Endodermal cell (in vitro differentiated cells): ENCODE results near the gene NPLOC4. TPM values are rescaled to one million over a fixed set of nuclear protein-coding genes. Genes with fewer than 3 reads are reported as not detected.

Source experiments
- DNase-seq: peaks from one replicate; pipeline ENCODE4 v3.0.0-alpha.2; 2017
- H3K27ac ChIP-seq: 2 replicates; pipeline ENCODE4 v1.5.1; 2013; ENCODE audit warnings: mild to moderate bottlenecking, low read depth, low read length, moderate library complexity
- H3K27me3 ChIP-seq: 2 replicates; pipeline ENCODE4 v1.6.1; 2013; ENCODE audit warnings: mild to moderate bottlenecking, low read length, moderate library complexity; ENCODE audit not compliant: insufficient read depth, control insufficient read depth, poor library complexity, severe bottlenecking
- H3K36me3 ChIP-seq: 2 replicates; pipeline ENCODE4 v1.7.0; 2013; ENCODE audit warnings: mild to moderate bottlenecking, low read length, moderate library complexity; ENCODE audit not compliant: control insufficient read depth, insufficient read depth
- H3K4me1 ChIP-seq: one replicate; pipeline ENCODE4 v1.7.0; 2013; ENCODE audit warnings: low read length; ENCODE audit not compliant: control insufficient read depth, insufficient read depth
- H3K4me3 ChIP-seq: 2 replicates; pipeline ENCODE4 v1.5.1; 2013; ENCODE audit warnings: mild to moderate bottlenecking, low read length, moderate library complexity
- H3K9ac ChIP-seq: 2 replicates; pipeline ENCODE4 v1.6.1; 2013; ENCODE audit warnings: mild to moderate bottlenecking, low read length, moderate library complexity; ENCODE audit not compliant: poor library complexity, severe bottlenecking; ENCODE audit errors: extremely low read depth
- H3K9me3 ChIP-seq: 2 replicates; pipeline ENCODE4 v1.6.1; 2013; ENCODE audit warnings: mild to moderate bottlenecking, low read length, moderate library complexity; ENCODE audit not compliant: control insufficient read depth
- H3K27ac Mint-ChIP-seq: 2 replicates; pipeline ENCODE4 v1.8.0; 2020; ENCODE audit warnings: mixed read lengths
- H3K27me3 Mint-ChIP-seq: 2 replicates; pipeline ENCODE4 v1.8.0; 2021; ENCODE audit warnings: mild to moderate bottlenecking, mixed read lengths; ENCODE audit not compliant: insufficient read depth
- H3K36me3 Mint-ChIP-seq: 2 replicates; pipeline ENCODE4 v1.8.0; 2020; ENCODE audit warnings: low read depth, mixed read lengths
- H3K4me1 Mint-ChIP-seq: 2 replicates; pipeline ENCODE4 v1.8.0; 2020; ENCODE audit warnings: mixed read lengths
- H3K4me3 Mint-ChIP-seq: 2 replicates; pipeline ENCODE4 v1.8.0; 2020; ENCODE audit warnings: mild to moderate bottlenecking, moderate library complexity, mixed read lengths
- H3K9me3 Mint-ChIP-seq: 2 replicates; pipeline ENCODE4 v1.8.0; 2020; ENCODE audit warnings: mild to moderate bottlenecking, mixed read lengths
- WGBS, 2 experiments: methylation state at CpG; one replicate each; pipeline versions ENCODE4 v1.1.5 to v1.1.7; 2013; ENCODE audit warnings: missing lambda C conversion rate in 2 of 2, mixed read lengths in 1 of 2; ENCODE audit not compliant: insufficient coverage in 1 of 2, insufficient read length in 1 of 2; 5-methylcytosine and 5-hydroxymethylcytosine counted together
- total RNA-seq, 2 donors: library from RNA; stranded (reverse); fragmentation: NEBNext Ultra II Directional in 1 of 2; extraction: Animal tissue kit (Norgen Biotek cat#: 25700) in 1 of 2; gene quantifications; 2 replicates in 1 of 2; 3 replicates in 1 of 2; pipeline ENCODE4 v1.2.1, GENCODE V29; 2021
- TF ChIP-seq, protein P1 (sequence below): fragments of 200-600 bp; sonication (generic); conservative IDR thresholded peaks from 2 replicates; pipeline ENCODE4 v1.5.0; 2021; ENCODE audit warnings: antibody characterized with exemption, mild to moderate bottlenecking

Gene NPLOC4
- total RNA-seq, 2 donors from 2014 or later = 113 to 118 TPM

DNA sequence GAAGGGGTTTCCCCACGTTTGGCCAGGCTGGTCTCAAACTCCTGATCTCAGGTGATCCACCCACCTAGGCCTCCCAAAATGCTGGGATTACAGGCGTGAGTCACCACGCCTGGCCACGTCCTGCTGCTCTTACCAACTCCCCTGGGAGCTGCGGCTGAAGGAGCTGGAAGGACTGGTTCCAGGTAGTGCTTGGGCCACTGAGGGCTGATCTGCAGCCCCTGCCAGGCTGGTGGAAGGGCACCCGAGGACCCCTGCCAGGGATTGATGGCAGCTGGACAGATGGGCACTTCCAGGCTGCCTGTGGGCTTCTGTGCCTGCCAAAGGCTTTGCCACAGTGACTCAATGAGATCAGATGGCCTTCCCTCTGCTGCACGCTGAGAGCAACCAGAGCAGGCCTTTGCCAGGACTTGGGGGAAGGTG, 27.1 kb upstream of the NPLOC4 start:
- no peak for DNase-seq
- Histone ChIP-seq H3K4me3 (no peak overlapping the region), H3K27me3 (no peaks in the 10 kb centered on the region), H3K9me3 (no peaks in the 10 kb centered on the region), H3K4me1 (peaks cover 15% of the 10 kb centered on the region), H3K27ac (no peak overlapping the region), H3K9ac (no peak overlapping the region), H3K36me3 (peaks cover 20% of the 10 kb centered on the region)
- no peak overlapping the region for H3K27ac Mint-ChIP-seq
- H3K36me3 Mint-ChIP-seq = peaks cover 22% of the 10 kb centered on the region
- H3K4me1 Mint-ChIP-seq = peaks cover 13% of the 10 kb centered on the region
- H3K27me3 Mint-ChIP-seq = no peaks in the 10 kb centered on the region
- no peaks in the 10 kb centered on the region for H3K9me3 Mint-ChIP-seq
- WGBS, 2 experiments = 89 to 96% methylated on average over 3 to 7 of the region's 7 CpGs
- no peak overlapping the region for H3K4me3 Mint-ChIP-seq
- TF ChIP-seq, protein P1, sequence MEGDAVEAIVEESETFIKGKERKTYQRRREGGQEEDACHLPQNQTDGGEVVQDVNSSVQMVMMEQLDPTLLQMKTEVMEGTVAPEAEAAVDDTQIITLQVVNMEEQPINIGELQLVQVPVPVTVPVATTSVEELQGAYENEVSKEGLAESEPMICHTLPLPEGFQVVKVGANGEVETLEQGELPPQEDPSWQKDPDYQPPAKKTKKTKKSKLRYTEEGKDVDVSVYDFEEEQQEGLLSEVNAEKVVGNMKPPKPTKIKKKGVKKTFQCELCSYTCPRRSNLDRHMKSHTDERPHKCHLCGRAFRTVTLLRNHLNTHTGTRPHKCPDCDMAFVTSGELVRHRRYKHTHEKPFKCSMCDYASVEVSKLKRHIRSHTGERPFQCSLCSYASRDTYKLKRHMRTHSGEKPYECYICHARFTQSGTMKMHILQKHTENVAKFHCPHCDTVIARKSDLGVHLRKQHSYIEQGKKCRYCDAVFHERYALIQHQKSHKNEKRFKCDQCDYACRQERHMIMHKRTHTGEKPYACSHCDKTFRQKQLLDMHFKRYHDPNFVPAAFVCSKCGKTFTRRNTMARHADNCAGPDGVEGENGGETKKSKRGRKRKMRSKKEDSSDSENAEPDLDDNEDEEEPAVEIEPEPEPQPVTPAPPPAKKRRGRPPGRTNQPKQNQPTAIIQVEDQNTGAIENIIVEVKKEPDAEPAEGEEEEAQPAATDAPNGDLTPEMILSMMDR = no peak

DNA sequence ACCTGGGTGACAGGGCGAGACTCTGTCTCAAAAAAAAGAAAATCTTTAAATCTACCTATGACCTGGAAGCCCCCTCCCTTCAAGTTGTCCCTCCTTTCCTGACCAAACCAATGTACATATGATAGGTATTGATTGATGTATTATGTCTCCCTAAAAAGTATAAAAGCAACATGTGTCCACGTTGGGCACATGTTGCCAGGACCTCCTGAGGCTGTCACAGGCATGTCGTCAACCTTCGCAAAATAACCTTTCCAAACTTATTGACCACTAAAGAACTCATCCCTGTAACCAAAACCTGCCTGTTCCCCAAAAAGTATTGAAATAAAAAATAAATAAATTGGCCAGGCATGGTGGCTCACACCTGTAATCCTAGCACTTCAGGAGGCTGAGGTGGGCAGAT, 25.1 kb upstream of the NPLOC4 start:
- no peak overlapping the region for H3K4me3 ChIP-seq
- Mint-ChIP-seq H3K9me3 (no peaks in the 10 kb centered on the region), H3K4me1 (peaks cover under 1% of the 10 kb centered on the region), H3K4me3 (no peak overlapping the region), H3K27me3 (no peaks in the 10 kb centered on the region), H3K27ac (no peak overlapping the region), H3K36me3 (peaks cover 9% of the 10 kb centered on the region)
- 94 to 100% methylated on average over 1 to 4 of the region's 4 CpGs for WGBS, 2 experiments
- peaks cover 5% of the 10 kb centered on the region for H3K4me1 ChIP-seq
- no peak for DNase-seq
- H3K36me3 ChIP-seq = peaks cover 5% of the 10 kb centered on the region
- no peak overlapping the region for H3K27ac ChIP-seq
- TF ChIP-seq, protein P1 = no peak
- no peaks in the 10 kb centered on the region for H3K9me3 ChIP-seq
- no peak overlapping the region for H3K9ac ChIP-seq
- no peaks in the 10 kb centered on the region for H3K27me3 ChIP-seq

DNA sequence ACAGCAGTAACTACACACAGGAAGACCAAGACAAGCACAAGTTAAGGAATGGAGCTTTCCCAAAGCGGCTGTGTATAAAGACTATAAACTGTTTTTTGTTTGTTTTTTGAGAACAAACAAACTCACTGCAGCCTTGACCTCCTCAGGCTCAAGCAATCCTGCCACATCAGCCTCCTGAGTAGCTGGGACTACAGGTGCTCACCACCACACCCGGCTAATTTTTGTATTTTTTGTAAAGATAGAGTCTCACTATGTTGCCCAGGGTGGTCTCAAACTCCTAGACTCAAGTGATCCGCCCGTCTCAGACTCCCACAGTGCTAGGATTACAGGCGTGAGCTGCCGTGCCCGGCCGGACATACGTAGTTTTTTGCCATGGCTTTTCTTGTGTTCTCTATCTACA, 23.5 kb upstream of the NPLOC4 start:
- Mint-ChIP-seq H3K9me3 (no peaks in the 10 kb centered on the region), H3K36me3 (peaks cover 8% of the 10 kb centered on the region), H3K4me1 (no peaks in the 10 kb centered on the region), H3K4me3 (no peak overlapping the region), H3K27ac (no peak overlapping the region), H3K27me3 (no peaks in the 10 kb centered on the region)
- peaks cover 5% of the 10 kb centered on the region for H3K36me3 ChIP-seq
- H3K27me3 ChIP-seq = no peaks in the 10 kb centered on the region
- no peak for DNase-seq
- WGBS, 2 experiments = 90 to 94% methylated on average over 8 to 9 of the region's 9 CpGs
- no peak overlapping the region for H3K9ac ChIP-seq
- H3K4me3 ChIP-seq = no peak overlapping the region
- H3K9me3 ChIP-seq = no peaks in the 10 kb centered on the region
- H3K27ac ChIP-seq = no peak overlapping the region
- TF ChIP-seq, protein P1 = no peak
- peaks cover 11% of the 10 kb centered on the region for H3K4me1 ChIP-seq
